GM18858 (cell line): ENCODE data around the gene ECT2.
"Not testable (repeated sequence)": the region's sequence is repeated elsewhere in the genome, so short reads cannot be mapped to it uniquely, and the experiment has no call there.

Experiments
- ATAC-seq: cut with Tn5 transposase; IDR thresholded peaks from one replicate; pipeline ENCODE4 v1.9.1; 2021; ENCODE audit not compliant: unreplicated experiment

ECT2 gene

GRCh38 chr3:172735014-172735413, 15.5 kb upstream of the ECT2 start:
- ATAC-seq: no peak

- ATAC-seq: no peak
These were observed 11.1 kb upstream of the ECT2 start for GRCh38 chr3:172739462-172739861.

GRCh38 chr3:172746475-172746874, 4.1 kb upstream of the ECT2 start:
- no peak for ATAC-seq

- no peak for ATAC-seq
These were observed 1.1 kb upstream of the ECT2 start for GRCh38 chr3:172749230-172749965.

- no peak for ATAC-seq
These were observed 508 bp upstream of the ECT2 start for GRCh38 chr3:172750069-172750367.

- ATAC-seq: no peak
These were observed 714 bp downstream of the ECT2 start for GRCh38 chr3:172751175-172751704.

- no peak for ATAC-seq
These were observed 2.1 kb downstream of the ECT2 start for GRCh38 chr3:172752651-172753050.

- no peak for ATAC-seq
These were observed 2.6 kb downstream of the ECT2 start for GRCh38 chr3:172753125-172753524.

GRCh38 chr3:172760416-172760815, 9.9 kb downstream of the ECT2 start:
- not testable (repeated sequence) for ATAC-seq

- ATAC-seq: no peak
These were observed 15.7 kb downstream of the ECT2 start for GRCh38 chr3:172766241-172766640.

- ATAC-seq: no peak
These were observed 16.3 kb downstream of the ECT2 start for GRCh38 chr3:172766718-172767405.

GRCh38 chr3:172770382-172770781, 19.9 kb downstream of the ECT2 start:
- ATAC-seq: no peak

GRCh38 chr3:172771672-172772071, 21.1 kb downstream of the ECT2 start:
- ATAC-seq: no peak

GRCh38 chr3:172776049-172776717, 25.7 kb downstream of the ECT2 start:
- ATAC-seq: no peak

GRCh38 chr3:172777901-172778300, 27.4 kb downstream of the ECT2 start:
- ATAC-seq: no peak

GRCh38 chr3:172782235-172782634, 31.7 kb downstream of the ECT2 start:
- ATAC-seq: no peak

- no peak for ATAC-seq
These were observed 35.5 kb downstream of the ECT2 start for GRCh38 chr3:172786036-172786435.

- ATAC-seq: no peak
These were observed 36.5 kb downstream of the ECT2 start for GRCh38 chr3:172787019-172787418.

- ATAC-seq: no peak
These were observed 37.2 kb downstream of the ECT2 start for GRCh38 chr3:172787746-172788145.

GRCh38 chr3:172799246-172799645, 48.7 kb downstream of the ECT2 start:
- ATAC-seq: no peak

GRCh38 chr3:172800156-172800555, 49.6 kb downstream of the ECT2 start:
- no peak for ATAC-seq

GRCh38 chr3:172803489-172803888, 53.0 kb downstream of the ECT2 start:
- ATAC-seq: no peak
